ENCODE results near the gene ZFP36L2. TPM values are rescaled to one million over a fixed set of nuclear protein-coding genes. Genes with fewer than 3 reads are reported as not detected.

ZFP36L2 gene
- total RNA-seq, 1 donor from 2014 or later: 206 TPM

DNA sequence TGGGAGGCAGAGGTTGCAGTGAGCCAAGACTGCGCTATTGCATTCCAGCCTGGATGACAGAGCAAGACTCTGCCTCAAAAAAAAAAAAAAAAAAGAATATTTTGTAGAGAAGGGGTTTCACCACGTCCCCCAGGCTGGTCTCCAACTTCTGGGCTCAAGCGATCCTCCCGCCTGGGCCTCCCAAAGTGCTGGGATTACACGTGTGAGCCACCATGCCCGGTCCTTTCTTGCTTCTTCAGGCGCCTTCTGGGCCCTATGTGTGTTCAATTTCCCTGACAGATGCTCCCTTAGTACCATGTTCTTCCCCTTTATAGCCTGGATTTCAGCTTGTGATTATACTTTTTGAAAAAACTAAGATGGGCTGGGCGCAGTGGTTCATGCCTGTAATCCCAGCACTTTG is 9.8 kb downstream of the ZFP36L2 start:
- H3K27ac ChIP-seq: no peak overlapping the region

GRCh38 chr2:43215673-43216255 is 10.6 kb downstream of the ZFP36L2 start:
- Histone ChIP-seq H3K4me1 (peaks cover 40% of the 10 kb centered on the region), H3K27me3 (no peaks in the 10 kb centered on the region), H3K9me3 (no peaks in the 10 kb centered on the region), H3K4me3 (no peak overlapping the region), H3K36me3 (no peaks in the 10 kb centered on the region), H3K27ac (no peak overlapping the region)
- no peak for TF ChIP-seq POLR2AphosphoS5 (IDR thresholded peaks at IDR 0.05; ENCODE audit: insufficient read depth in 1 of 2, low read depth in 1 of 2)
- TF ChIP-seq POLR2A (IDR thresholded peaks at IDR 0.05): no peak
- TF ChIP-seq, protein P1, sequence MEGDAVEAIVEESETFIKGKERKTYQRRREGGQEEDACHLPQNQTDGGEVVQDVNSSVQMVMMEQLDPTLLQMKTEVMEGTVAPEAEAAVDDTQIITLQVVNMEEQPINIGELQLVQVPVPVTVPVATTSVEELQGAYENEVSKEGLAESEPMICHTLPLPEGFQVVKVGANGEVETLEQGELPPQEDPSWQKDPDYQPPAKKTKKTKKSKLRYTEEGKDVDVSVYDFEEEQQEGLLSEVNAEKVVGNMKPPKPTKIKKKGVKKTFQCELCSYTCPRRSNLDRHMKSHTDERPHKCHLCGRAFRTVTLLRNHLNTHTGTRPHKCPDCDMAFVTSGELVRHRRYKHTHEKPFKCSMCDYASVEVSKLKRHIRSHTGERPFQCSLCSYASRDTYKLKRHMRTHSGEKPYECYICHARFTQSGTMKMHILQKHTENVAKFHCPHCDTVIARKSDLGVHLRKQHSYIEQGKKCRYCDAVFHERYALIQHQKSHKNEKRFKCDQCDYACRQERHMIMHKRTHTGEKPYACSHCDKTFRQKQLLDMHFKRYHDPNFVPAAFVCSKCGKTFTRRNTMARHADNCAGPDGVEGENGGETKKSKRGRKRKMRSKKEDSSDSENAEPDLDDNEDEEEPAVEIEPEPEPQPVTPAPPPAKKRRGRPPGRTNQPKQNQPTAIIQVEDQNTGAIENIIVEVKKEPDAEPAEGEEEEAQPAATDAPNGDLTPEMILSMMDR (IDR thresholded peaks at IDR 0.05): no peak
- intact Hi-C loops (cut with DNase I): loop anchor here (5.0 kb wide), 1 partner anchor 762 kb away; no protein-coding TSS in a partner anchor
- DNase-seq (ENCODE audit: extremely low spot score in 2 of 2): no peak

More for the DNA sequence above, 9.8 kb downstream of the ZFP36L2 start:
- TF ChIP-seq POLR2A (IDR thresholded peaks at IDR 0.05) (no peak), POLR2AphosphoS5 (IDR thresholded peaks at IDR 0.05; ENCODE audit: insufficient read depth in 1 of 2, low read depth in 1 of 2) (no peak)
- TF ChIP-seq, protein P1 (IDR thresholded peaks at IDR 0.05): no peak
- H3K9me3 ChIP-seq: no peaks in the 10 kb centered on the region
- no peaks in the 10 kb centered on the region for H3K36me3 ChIP-seq
- H3K4me3 ChIP-seq: no peak overlapping the region
- peaks cover 42% of the 10 kb centered on the region for H3K4me1 ChIP-seq
- intact Hi-C loops (cut with DNase I): loop anchor here (5.0 kb wide), 1 partner anchor 761 kb away; no protein-coding TSS in a partner anchor
- no peak for DNase-seq (ENCODE audit: extremely low spot score in 2 of 2)
- H3K27me3 ChIP-seq: no peaks in the 10 kb centered on the region

GRCh38 chr2:43214253-43214652 is 12.2 kb downstream of the ZFP36L2 start:
- Histone ChIP-seq H3K36me3 (no peaks in the 10 kb centered on the region), H3K4me3 (no peak overlapping the region), H3K9me3 (no peaks in the 10 kb centered on the region), H3K27ac (no peak overlapping the region), H3K4me1 (peaks cover 41% of the 10 kb centered on the region), H3K27me3 (no peaks in the 10 kb centered on the region)
- intact Hi-C loops (cut with DNase I): no loop called here
- TF ChIP-seq POLR2AphosphoS5 (IDR thresholded peaks at IDR 0.05; ENCODE audit: insufficient read depth in 1 of 2, low read depth in 1 of 2): no peak
- TF ChIP-seq, protein P1 (IDR thresholded peaks at IDR 0.05): no peak
- TF ChIP-seq POLR2A (IDR thresholded peaks at IDR 0.05): no peak
- DNase-seq (ENCODE audit: extremely low spot score in 2 of 2): no peak

GRCh38 chr2:43212931-43213330 is 13.5 kb downstream of the ZFP36L2 start:
- H3K36me3 ChIP-seq: no peaks in the 10 kb centered on the region
- no peak overlapping the region for H3K4me3 ChIP-seq
- intact Hi-C loops (cut with DNase I): no loop called here
- DNase-seq (ENCODE audit: extremely low spot score in 2 of 2): no peak
- no peak overlapping the region for H3K27ac ChIP-seq
- H3K4me1 ChIP-seq: peaks cover 33% of the 10 kb centered on the region
- H3K27me3 ChIP-seq: no peaks in the 10 kb centered on the region
- no peaks in the 10 kb centered on the region for H3K9me3 ChIP-seq
- no peak for TF ChIP-seq POLR2AphosphoS5 (IDR thresholded peaks at IDR 0.05; ENCODE audit: insufficient read depth in 1 of 2, low read depth in 1 of 2)
- TF ChIP-seq, protein P1 (IDR thresholded peaks at IDR 0.05): no peak
- no peak for TF ChIP-seq POLR2A (IDR thresholded peaks at IDR 0.05)

GRCh38 chr2:43212216-43212835 is 14.1 kb downstream of the ZFP36L2 start:
- no peak for DNase-seq (ENCODE audit: extremely low spot score in 2 of 2)
- H3K4me1 ChIP-seq: peaks cover 27% of the 10 kb centered on the region
- H3K4me3 ChIP-seq: no peak overlapping the region
- intact Hi-C loops (cut with DNase I): no loop called here
- no peak overlapping the region for H3K27ac ChIP-seq
- H3K9me3 ChIP-seq: no peaks in the 10 kb centered on the region
- no peaks in the 10 kb centered on the region for H3K36me3 ChIP-seq
- H3K27me3 ChIP-seq: no peaks in the 10 kb centered on the region
- TF ChIP-seq POLR2AphosphoS5 (IDR thresholded peaks at IDR 0.05; ENCODE audit: insufficient read depth in 1 of 2, low read depth in 1 of 2): no peak
- TF ChIP-seq POLR2A (IDR thresholded peaks at IDR 0.05): no peak
- TF ChIP-seq, protein P1 (IDR thresholded peaks at IDR 0.05): no peak

Data from vagina (tissue), 2 donors.